ENCODE results near the gene PACRG. TPM values are rescaled to one million over a fixed set of nuclear protein-coding genes. Genes with fewer than 3 reads are reported as not detected.

Gene PACRG
- total and polyA plus RNA-seq, 5 donors from 2014 or later: 0.44 to 1.2 (median 0.87) TPM; not detected in 2

DNA sequence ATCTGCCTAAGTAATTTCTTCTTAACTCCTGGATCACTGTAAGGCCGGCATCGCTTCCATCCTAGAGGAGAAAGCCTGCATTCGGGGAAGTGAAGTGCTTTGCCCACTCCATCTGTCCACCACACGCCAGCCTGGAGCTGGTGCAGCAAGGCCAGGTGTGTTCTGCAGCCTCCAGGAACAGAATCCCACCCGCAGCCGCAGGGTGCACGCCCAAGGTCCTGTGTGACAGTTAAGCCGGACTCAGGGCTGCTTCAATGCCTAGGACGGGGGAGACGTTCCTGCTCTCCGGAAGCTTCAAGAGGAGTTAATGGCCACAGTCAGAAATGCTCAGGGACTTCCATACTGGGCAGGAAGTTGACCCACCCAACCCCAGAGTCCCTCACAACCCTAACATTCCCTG, 600.6 kb downstream of the PACRG start:
- Histone ChIP-seq H3K27ac (ENCODE audit: insufficient read depth, low read length, poor library complexity, severe bottlenecking) (no peak overlapping the region), H3K4me3 (ENCODE audit: low read depth, low read length) (no peak overlapping the region), H3K36me3 (ENCODE audit: control insufficient read depth, insufficient read depth, low read length) (no peaks in the 10 kb centered on the region), H3K9me3 (ENCODE audit: control insufficient read depth in 2 of 2, low read length in 2 of 2) (no peaks in the 10 kb centered on the region), H3K4me1 (ENCODE audit: control insufficient read depth, insufficient read depth, low read length, poor library complexity, severe bottlenecking) (no peaks in the 10 kb centered on the region), H3K27me3 (ENCODE audit: control insufficient read depth, insufficient read depth, low read length) (no peaks in the 10 kb centered on the region)
- Mint-ChIP-seq H3K4me1 (peaks cover 0 to 2% (median 0%) of the 10 kb centered on the region in 4 donors), H3K36me3 (no peaks in the 10 kb centered on the region), H3K27ac (no peak overlapping the region), H3K9me3 (peaks cover 0 to 2% (median 0%) of the 10 kb centered on the region in 7 donors), H3K4me3 (no peak overlapping the region), H3K27me3 (no peaks in the 10 kb centered on the region)
- ATAC-seq (ENCODE audit: low read depth in 2 of 2) (no peak), DNase-seq (no peak)

DNA sequence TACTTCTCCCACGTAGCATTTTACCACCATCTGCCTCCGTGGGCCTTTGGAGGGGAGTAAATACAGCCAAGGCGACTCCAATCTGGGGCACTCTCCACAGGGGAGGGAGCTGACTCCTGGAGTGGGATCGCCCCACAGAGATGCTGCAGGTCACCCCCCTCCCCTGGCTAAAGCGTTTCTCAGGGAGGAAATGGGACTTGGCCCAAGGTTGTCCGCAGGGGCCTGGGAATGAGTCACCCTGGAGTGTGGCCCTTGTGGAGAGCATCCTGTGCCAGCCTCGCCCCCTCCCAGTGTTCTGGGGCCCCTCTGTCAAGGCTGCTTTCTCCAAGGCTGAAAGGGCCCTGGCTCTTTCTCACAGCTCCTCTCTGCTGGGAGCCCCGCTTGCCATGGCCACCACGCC, 602.2 kb downstream of the PACRG start:
- no peak overlapping the region for H3K27ac ChIP-seq (ENCODE audit: insufficient read depth, low read length, poor library complexity, severe bottlenecking)
- no peaks in the 10 kb centered on the region for H3K27me3 Mint-ChIP-seq
- H3K9me3 ChIP-seq (ENCODE audit: control insufficient read depth in 2 of 2, low read length in 2 of 2): no peaks in the 10 kb centered on the region
- H3K9me3 Mint-ChIP-seq: peaks cover 0 to 2% (median 0%) of the 10 kb centered on the region in 7 donors
- H3K4me1 Mint-ChIP-seq: no peaks in the 10 kb centered on the region
- no peaks in the 10 kb centered on the region for H3K36me3 ChIP-seq (ENCODE audit: control insufficient read depth, insufficient read depth, low read length)
- H3K4me3 Mint-ChIP-seq: no peak overlapping the region
- H3K4me1 ChIP-seq (ENCODE audit: control insufficient read depth, insufficient read depth, low read length, poor library complexity, severe bottlenecking): no peaks in the 10 kb centered on the region
- no peak overlapping the region for H3K27ac Mint-ChIP-seq
- no peak for ATAC-seq (ENCODE audit: low read depth in 2 of 2)
- H3K36me3 Mint-ChIP-seq: no peaks in the 10 kb centered on the region
- DNase-seq: no peak
- no peaks in the 10 kb centered on the region for H3K27me3 ChIP-seq (ENCODE audit: control insufficient read depth, insufficient read depth, low read length)
- no peak overlapping the region for H3K4me3 ChIP-seq (ENCODE audit: low read depth, low read length)

DNA sequence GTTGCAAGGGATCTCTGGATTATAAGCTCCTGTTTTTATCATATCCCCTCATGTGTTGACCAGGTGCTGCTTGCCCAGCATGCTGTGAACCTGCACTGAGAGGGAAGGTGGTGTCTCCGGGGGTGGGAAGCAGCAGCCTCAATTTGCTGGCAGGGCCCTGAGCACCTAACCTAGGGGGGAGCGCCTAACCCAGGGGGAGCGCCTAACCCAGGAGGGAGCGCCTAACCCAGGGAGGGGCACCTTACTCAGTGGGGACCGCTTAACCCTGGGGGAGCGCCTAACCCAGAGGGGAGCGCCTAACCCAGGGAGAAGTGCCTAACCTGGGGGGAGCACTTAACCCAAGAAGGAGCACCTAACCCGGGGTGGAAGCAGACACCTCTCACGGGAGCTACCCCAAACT, 603.5 kb downstream of the PACRG start:
- Histone ChIP-seq H3K9me3 (ENCODE audit: control insufficient read depth in 2 of 2, low read length in 2 of 2) (no peaks in the 10 kb centered on the region), H3K27ac (ENCODE audit: insufficient read depth, low read length, poor library complexity, severe bottlenecking) (no peak overlapping the region), H3K4me1 (ENCODE audit: control insufficient read depth, insufficient read depth, low read length, poor library complexity, severe bottlenecking) (no peaks in the 10 kb centered on the region), H3K36me3 (ENCODE audit: control insufficient read depth, insufficient read depth, low read length) (no peaks in the 10 kb centered on the region), H3K4me3 (ENCODE audit: low read depth, low read length) (no peak overlapping the region), H3K27me3 (ENCODE audit: control insufficient read depth, insufficient read depth, low read length) (no peaks in the 10 kb centered on the region)
- Mint-ChIP-seq H3K4me1 (no peaks in the 10 kb centered on the region), H3K9me3 (peaks cover 0 to 2% (median 0%) of the 10 kb centered on the region in 7 donors), H3K36me3 (no peaks in the 10 kb centered on the region), H3K27me3 (no peaks in the 10 kb centered on the region), H3K27ac (no peak overlapping the region), H3K4me3 (no peak overlapping the region)
- DNase-seq (no peak), ATAC-seq (ENCODE audit: low read depth in 2 of 2) (no peak)

DNA sequence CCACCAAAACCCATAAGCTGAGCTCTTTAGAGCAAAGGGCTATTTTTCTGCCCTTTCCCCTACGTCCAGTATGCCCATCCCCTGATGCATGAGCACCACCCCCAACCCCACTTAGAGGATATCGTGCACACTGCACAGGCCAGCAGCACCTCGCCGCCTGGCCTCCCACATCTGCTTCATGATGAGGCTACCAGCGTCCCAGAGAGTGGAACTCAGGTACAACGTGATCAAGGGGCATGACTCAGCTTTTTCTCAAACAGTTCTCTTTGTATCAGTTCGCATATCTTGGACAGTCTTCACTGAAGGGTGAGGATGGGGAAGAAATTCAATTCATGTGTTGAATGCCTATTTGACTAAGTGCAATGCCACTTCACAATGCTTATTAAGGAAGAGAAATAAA, 604.8 kb downstream of the PACRG start:
- no peaks in the 10 kb centered on the region for H3K9me3 ChIP-seq (ENCODE audit: control insufficient read depth in 2 of 2, low read length in 2 of 2)
- DNase-seq: no peak
- H3K27ac Mint-ChIP-seq: no peak overlapping the region
- H3K27ac ChIP-seq (ENCODE audit: insufficient read depth, low read length, poor library complexity, severe bottlenecking): no peak overlapping the region
- peaks cover 11% of the 10 kb centered on the region for H3K27me3 Mint-ChIP-seq
- H3K4me3 ChIP-seq (ENCODE audit: low read depth, low read length): no peak overlapping the region
- peaks cover 0 to 2% (median 0%) of the 10 kb centered on the region in 7 donors for H3K9me3 Mint-ChIP-seq
- peaks cover 0 to 3% (median 0%) of the 10 kb centered on the region in 4 donors for H3K4me1 Mint-ChIP-seq
- H3K4me1 ChIP-seq (ENCODE audit: control insufficient read depth, insufficient read depth, low read length, poor library complexity, severe bottlenecking): no peaks in the 10 kb centered on the region
- no peaks in the 10 kb centered on the region for H3K27me3 ChIP-seq (ENCODE audit: control insufficient read depth, insufficient read depth, low read length)
- ATAC-seq (ENCODE audit: low read depth in 2 of 2): no peak
- H3K4me3 Mint-ChIP-seq: no peak overlapping the region
- no peaks in the 10 kb centered on the region for H3K36me3 ChIP-seq (ENCODE audit: control insufficient read depth, insufficient read depth, low read length)
- H3K36me3 Mint-ChIP-seq: no peaks in the 10 kb centered on the region

DNA sequence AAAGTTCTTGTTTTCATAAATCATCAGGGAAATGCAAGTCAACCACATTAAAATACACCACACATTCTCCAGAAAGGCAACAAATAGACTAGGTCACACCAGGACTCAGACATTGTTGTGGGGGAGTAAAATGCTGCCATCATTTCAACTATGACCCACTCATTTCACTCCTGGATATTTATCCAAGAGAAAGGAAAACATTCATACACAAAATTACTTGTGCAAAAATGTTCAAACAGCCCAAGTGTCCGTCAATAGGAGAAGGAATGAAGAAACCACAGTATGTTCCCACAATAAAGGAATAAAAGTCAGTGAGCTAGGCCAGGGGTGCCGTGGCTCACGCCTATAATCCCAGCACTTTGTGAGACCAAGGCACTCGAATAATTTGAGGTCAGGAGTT, 605.3 kb downstream of the PACRG start:
- no peak overlapping the region for H3K4me3 Mint-ChIP-seq
- H3K9me3 Mint-ChIP-seq: peaks cover 0 to 2% (median 0%) of the 10 kb centered on the region in 7 donors
- no peak for ATAC-seq (ENCODE audit: low read depth in 2 of 2)
- H3K27ac ChIP-seq (ENCODE audit: insufficient read depth, low read length, poor library complexity, severe bottlenecking): no peak overlapping the region
- no peaks in the 10 kb centered on the region for H3K9me3 ChIP-seq (ENCODE audit: control insufficient read depth in 2 of 2, low read length in 2 of 2)
- peaks cover 11% of the 10 kb centered on the region for H3K27me3 Mint-ChIP-seq
- H3K27me3 ChIP-seq (ENCODE audit: control insufficient read depth, insufficient read depth, low read length): no peaks in the 10 kb centered on the region
- H3K36me3 Mint-ChIP-seq: no peaks in the 10 kb centered on the region
- H3K4me1 ChIP-seq (ENCODE audit: control insufficient read depth, insufficient read depth, low read length, poor library complexity, severe bottlenecking): no peaks in the 10 kb centered on the region
- no peak overlapping the region for H3K27ac Mint-ChIP-seq
- no peak overlapping the region for H3K4me3 ChIP-seq (ENCODE audit: low read depth, low read length)
- H3K36me3 ChIP-seq (ENCODE audit: control insufficient read depth, insufficient read depth, low read length): no peaks in the 10 kb centered on the region
- peaks cover 0 to 3% (median 0%) of the 10 kb centered on the region in 4 donors for H3K4me1 Mint-ChIP-seq
- no peak for DNase-seq

DNA sequence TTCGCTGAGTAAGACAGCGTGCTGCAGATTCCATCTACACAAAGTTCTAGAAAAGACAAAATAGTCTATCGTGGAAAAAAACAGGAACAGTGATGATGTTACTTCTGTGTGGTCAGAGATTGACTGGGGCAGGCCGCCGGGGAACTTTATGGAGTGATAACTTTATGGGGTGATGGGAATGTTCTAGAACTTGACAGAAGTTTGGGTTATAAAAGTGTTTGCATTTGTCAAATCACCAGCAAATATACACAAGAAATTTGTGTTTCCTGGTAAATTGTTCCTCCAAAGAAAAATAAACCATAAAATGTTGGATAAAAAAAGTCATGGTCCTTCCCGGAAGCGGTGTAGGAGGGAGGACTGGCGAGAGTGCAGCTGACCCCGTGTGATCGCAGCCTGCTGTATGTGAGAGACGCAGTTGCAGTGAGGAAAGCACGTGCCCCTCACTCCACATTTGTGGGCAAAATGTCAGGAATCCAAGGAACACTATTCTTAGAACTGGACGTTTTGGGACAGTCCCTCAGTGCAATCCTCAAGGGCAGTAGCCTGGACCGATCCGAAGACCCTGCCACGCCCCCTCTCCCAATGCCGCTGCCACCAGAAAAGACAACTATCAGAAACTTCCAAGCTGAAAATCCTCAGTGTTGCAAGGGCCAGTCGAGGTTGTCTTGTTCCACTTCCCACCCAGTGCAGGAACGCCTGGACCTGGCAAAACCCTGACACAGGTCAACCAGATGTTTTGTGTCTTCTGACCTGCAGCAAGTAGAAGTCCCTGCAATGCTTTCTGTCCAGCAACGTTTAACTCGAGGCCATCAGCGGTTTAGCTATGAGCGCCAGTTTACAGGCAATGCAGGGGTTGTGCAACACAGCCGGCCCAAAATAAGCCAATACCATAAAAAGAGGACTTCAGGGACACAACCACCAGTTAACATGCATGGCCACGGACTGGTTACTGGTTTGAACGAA, 606.2 kb downstream of the PACRG start:
- no peak for DNase-seq
- peaks cover 0 to 2% (median 0%) of the 10 kb centered on the region in 7 donors for H3K9me3 Mint-ChIP-seq

DNA sequence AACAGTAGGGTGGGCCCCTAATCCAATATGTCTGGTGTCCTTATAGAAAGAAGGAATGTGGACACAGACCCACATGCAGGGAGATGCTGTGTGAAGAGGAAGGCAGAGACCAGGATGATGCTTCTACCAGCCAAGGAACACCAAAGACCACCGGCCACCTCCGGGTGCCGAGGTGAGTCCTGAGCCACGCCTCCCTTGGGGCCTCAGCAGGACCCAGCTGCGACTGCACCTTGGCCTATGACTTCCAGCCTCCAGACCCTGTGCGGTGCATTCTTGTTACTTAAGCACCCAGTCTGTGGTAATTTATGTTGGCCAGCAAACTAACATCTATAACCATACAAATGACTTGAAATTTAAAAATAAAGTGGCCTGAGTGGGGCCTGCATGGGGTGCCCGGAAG, 607.3 kb downstream of the PACRG start:
- Mint-ChIP-seq H3K27ac (no peak overlapping the region), H3K36me3 (no peaks in the 10 kb centered on the region), H3K4me1 (peaks cover 0 to 3% (median 0%) of the 10 kb centered on the region in 4 donors), H3K4me3 (no peak overlapping the region), H3K27me3 (peaks cover 15% of the 10 kb centered on the region), H3K9me3 (peaks cover 0 to 2% (median 0%) of the 10 kb centered on the region in 7 donors)
- no peaks in the 10 kb centered on the region for H3K27me3 ChIP-seq (ENCODE audit: control insufficient read depth, insufficient read depth, low read length)
- H3K4me3 ChIP-seq (ENCODE audit: low read depth, low read length): no peak overlapping the region
- no peaks in the 10 kb centered on the region for H3K36me3 ChIP-seq (ENCODE audit: control insufficient read depth, insufficient read depth, low read length)
- no peak for DNase-seq
- no peak overlapping the region for H3K27ac ChIP-seq (ENCODE audit: insufficient read depth, low read length, poor library complexity, severe bottlenecking)
- ATAC-seq (ENCODE audit: low read depth in 2 of 2): no peak
- no peaks in the 10 kb centered on the region for H3K9me3 ChIP-seq (ENCODE audit: control insufficient read depth in 2 of 2, low read length in 2 of 2)
- no peaks in the 10 kb centered on the region for H3K4me1 ChIP-seq (ENCODE audit: control insufficient read depth, insufficient read depth, low read length, poor library complexity, severe bottlenecking)

More for the DNA sequence above, 606.2 kb downstream of the PACRG start:
- Histone ChIP-seq H3K27ac (ENCODE audit: insufficient read depth, low read length, poor library complexity, severe bottlenecking) (no peak overlapping the region), H3K4me1 (ENCODE audit: control insufficient read depth, insufficient read depth, low read length, poor library complexity, severe bottlenecking) (no peaks in the 10 kb centered on the region), H3K4me3 (ENCODE audit: low read depth, low read length) (no peak overlapping the region), H3K36me3 (ENCODE audit: control insufficient read depth, insufficient read depth, low read length) (no peaks in the 10 kb centered on the region), H3K27me3 (ENCODE audit: control insufficient read depth, insufficient read depth, low read length) (no peaks in the 10 kb centered on the region), H3K9me3 (ENCODE audit: control insufficient read depth in 2 of 2, low read length in 2 of 2) (no peaks in the 10 kb centered on the region)
- Mint-ChIP-seq H3K27ac (no peak overlapping the region), H3K4me3 (no peak overlapping the region), H3K36me3 (no peaks in the 10 kb centered on the region), H3K27me3 (peaks cover 11% of the 10 kb centered on the region), H3K4me1 (peaks cover 0 to 3% (median 0%) of the 10 kb centered on the region in 4 donors)
- ATAC-seq (ENCODE audit: low read depth in 2 of 2): no peak
